B cell (primary cell): ENCODE results near the gene RRP15. TPM values are rescaled to one million over a fixed set of nuclear protein-coding genes. Genes with fewer than 3 reads are reported as not detected.

ENCODE experiments used
- ATAC-seq: fragments of 200-7000 bp; cut with Tn5 transposase; one replicate; pipeline ENCODE4 v1.10.0; 2021; ENCODE audit warnings: low read depth, mild to moderate bottlenecking, moderate number of reproducible peaks, moderate library complexity
- CTCF ChIA-PET: fragments of 350-600 bp; sonication (Branson Sonifier 250); formaldehyde crosslinking; loops from one replicate; lab custom pipeline; 2021; ENCODE audit warnings: antibody characterized with exemption, inconsistent platforms; lab: Charles Lee
- POLR2A ChIA-PET: fragments of 350-600 bp; sonication (Branson Sonifier 250); formaldehyde crosslinking; loops from one replicate; lab custom pipeline; 2021; ENCODE audit warnings: antibody characterized with exemption; lab: Charles Lee
- DNase-seq: peaks from one replicate; pipeline ENCODE4 v3.0.0; 2013
- H2AFZ ChIP-seq: 2 replicates; pipeline ENCODE4 v1.6.1; 2012; ENCODE audit warnings: mild to moderate bottlenecking, low read depth, low read length; ENCODE audit not compliant: insufficient read depth, poor library complexity, severe bottlenecking
- H3K27ac ChIP-seq, 2 donors: 1 replicate in 1 of 2; 2 replicates in 1 of 2; pipeline ENCODE4 v1.5.1; 2012 to 2013; ENCODE audit warnings: low read length in 2 of 2, mild to moderate bottlenecking in 2 of 2, moderate library complexity in 1 of 2
- H3K27me3 ChIP-seq, 4 experiments: fragments of 200-600 bp in 1 of 4; sonication (generic) in 1 of 4; replicated peaks in 1 of 4; 1 replicate in 2 of 4; 2 replicates in 2 of 4; pipeline versions ENCODE4 v1.6.1 to v1.7.0; 2013 to 2016; ENCODE audit warnings: low read length in 3 of 4, mild to moderate bottlenecking in 2 of 4, mixed read lengths in 1 of 4, moderate library complexity in 1 of 4; ENCODE audit not compliant: insufficient read depth in 4 of 4, control insufficient read depth in 3 of 4; ENCODE audit errors: control extremely low read depth in 1 of 4
- H3K36me3 ChIP-seq, 2 experiments: replicated peaks in 1 of 2; 1 replicate in 1 of 2; 2 replicates in 1 of 2; pipeline versions ENCODE4 v1.6.1 to v1.7.1; 2013; ENCODE audit warnings: low read length in 1 of 2; ENCODE audit not compliant: insufficient read depth in 2 of 2, control insufficient read depth in 1 of 2; ENCODE audit errors: control extremely low read depth in 1 of 2, extremely low read depth in 1 of 2
- H3K4me1 ChIP-seq, 2 donors: fragments of 200-600 bp in 1 of 2; sonication (generic) in 1 of 2; 1 replicate in 1 of 2; 2 replicates in 1 of 2; pipeline versions ENCODE4 v1.5.1 to v1.6.1; 2013 to 2017; ENCODE audit warnings: low read length in 2 of 2; ENCODE audit not compliant: control insufficient read depth in 2 of 2, insufficient read depth in 2 of 2
- H3K4me2 ChIP-seq: replicated peaks from 2 replicates; pipeline ENCODE3; 2012; ENCODE audit warnings: mild to moderate bottlenecking, low read depth, low read length; ENCODE audit not compliant: poor library complexity, severe bottlenecking
- H3K4me3 ChIP-seq, 5 experiments: fragments of 200-600 bp in 1 of 5; sonication (generic) in 1 of 5; 1 replicate in 3 of 5; 2 replicates in 2 of 5; pipeline versions ENCODE4 v1.5.1 to v1.7.0; 2011 to 2016; ENCODE audit warnings: low read length in 4 of 5, mild to moderate bottlenecking in 4 of 5, low read depth in 2 of 5, control low read depth in 1 of 5, moderate library complexity in 1 of 5; ENCODE audit not compliant: insufficient read depth in 1 of 5; ENCODE audit errors: control extremely low read depth in 1 of 5, extremely low read depth in 1 of 5
- H3K79me2 ChIP-seq: fragments of 200-600 bp; sonication (generic); one replicate; pipeline ENCODE4 v1.6.0; 2016; ENCODE audit warnings: low read length; ENCODE audit not compliant: control insufficient read depth, insufficient read depth
- H3K9ac ChIP-seq: fragments of 200-600 bp; sonication (generic); 2 replicates; pipeline ENCODE4 v1.6.1; 2017; ENCODE audit warnings: mild to moderate bottlenecking, low read length, moderate library complexity
- H3K9me3 ChIP-seq, 3 donors: one replicate each; pipeline versions ENCODE4 v1.6.1 to v1.7.1; 2013; ENCODE audit warnings: low read length in 2 of 3; ENCODE audit not compliant: control insufficient read depth in 2 of 3, insufficient read depth in 1 of 3; ENCODE audit errors: control extremely low read depth in 1 of 3
- H4K20me1 ChIP-seq: 2 replicates; pipeline ENCODE4 v1.6.0; 2012; ENCODE audit warnings: mild to moderate bottlenecking, low read length; ENCODE audit not compliant: insufficient read depth, control insufficient read depth, poor library complexity, severe bottlenecking
- H3K27ac Mint-ChIP-seq: one replicate; pipeline ENCODE4 v1.8.0; 2021; ENCODE audit warnings: mixed read lengths
- H3K27me3 Mint-ChIP-seq: one replicate; pipeline ENCODE4 v1.8.0; 2021; ENCODE audit warnings: mixed read lengths
- H3K4me1 Mint-ChIP-seq: one replicate; pipeline ENCODE4 v1.8.0; 2021; ENCODE audit warnings: mixed read lengths
- H3K4me3 Mint-ChIP-seq: one replicate; pipeline ENCODE4 v1.8.0; 2021; ENCODE audit warnings: mixed read lengths
- H3K9me3 Mint-ChIP-seq: one replicate; pipeline ENCODE4 v1.8.0; 2022; ENCODE audit warnings: mixed read lengths; ENCODE audit not compliant: insufficient read depth
- CTCF ChIP-seq: fragments of 200-600 bp; IDR thresholded peaks from one replicate; pipeline ENCODE4 v1.8.0; 2022; ENCODE audit warnings: antibody characterized with exemption, mild to moderate bottlenecking
- EZH2 ChIP-seq: IDR thresholded peaks from 2 replicates; pipeline ENCODE4 v1.6.1; 2012; ENCODE audit warnings: borderline replicate concordance, low read depth, mild to moderate bottlenecking, moderate library complexity, low read length; ENCODE audit not compliant: insufficient read depth, poor library complexity, severe bottlenecking
- WGBS: methylation state at CpG from one replicate; pipeline ENCODE4 v1.1.5; 2013; ENCODE audit warnings: missing lambda C conversion rate; ENCODE audit not compliant: insufficient coverage; 5-methylcytosine and 5-hydroxymethylcytosine counted together
- intact Hi-C: fragments of 100-400 bp; cut with micrococcal nuclease; formaldehyde crosslinking; loops from one replicate; pipeline ENCODE4 v1.10.0; 2022
- polyA plus RNA-seq: library from polyadenylated mRNA; depleted of rRNA; stranded (reverse); fragments of >200 nt; gene quantifications from 2 replicates; pipeline ENCODE4 v1.2.3, GENCODE V29; 2012
- total RNA-seq, 2 donors: library from RNA; stranded (reverse); fragments of 120-200 nt in 1 of 2; gene quantifications; 1 replicate in 1 of 2; 2 replicates in 1 of 2; pipeline versions ENCODE4 v1.2.3 to v1.2.4, GENCODE V29; 2013 to 2022

RRP15 gene
- total and polyA plus RNA-seq, 2 donors (not counting 1 experiment from before 2014, with no cell fraction given): 1.3 to 20.2 TPM

- 96% methylated on average over 5 of the region's 8 CpGs for WGBS
- no peaks in the 10 kb centered on the region for H3K36me3 ChIP-seq
- CTCF ChIA-PET: interaction anchor here (0.7 to 1.3 kb wide), 2 partner anchors 14 to 16 kb away, joined by 3 read pairs; no protein-coding TSS in a partner anchor
- no peaks in the 10 kb centered on the region for H4K20me1 ChIP-seq
- no peaks in the 10 kb centered on the region for H3K4me1 Mint-ChIP-seq
- H3K79me2 ChIP-seq: no peaks in the 10 kb centered on the region
- ATAC-seq (no peak), DNase-seq (no peak)
- no peak overlapping the region for H3K4me3 Mint-ChIP-seq
- intact Hi-C loops: no loop called here
- H3K27me3 ChIP-seq: no peaks in the 10 kb centered on the region
- H3K4me3 ChIP-seq: no peak overlapping the region
- no peaks in the 10 kb centered on the region for H3K4me1 ChIP-seq
- no peak for TF ChIP-seq EZH2
- no peak for TF ChIP-seq CTCF
- no peak overlapping the region for H3K27ac ChIP-seq
- no peak overlapping the region for H3K9ac ChIP-seq
- H3K9me3 ChIP-seq: no peaks in the 10 kb centered on the region
- no peak overlapping the region for H3K27ac Mint-ChIP-seq
- no peak overlapping the region for H3K4me2 ChIP-seq
- H3K9me3 Mint-ChIP-seq: no peaks in the 10 kb centered on the region
- no peak overlapping the region for H2AFZ ChIP-seq
- POLR2A ChIA-PET: no interaction called here
- no peaks in the 10 kb centered on the region for H3K27me3 Mint-ChIP-seq
Measured at GRCh38 chr1:218364028-218364710, 79.1 kb downstream of the RRP15 start.

DNA sequence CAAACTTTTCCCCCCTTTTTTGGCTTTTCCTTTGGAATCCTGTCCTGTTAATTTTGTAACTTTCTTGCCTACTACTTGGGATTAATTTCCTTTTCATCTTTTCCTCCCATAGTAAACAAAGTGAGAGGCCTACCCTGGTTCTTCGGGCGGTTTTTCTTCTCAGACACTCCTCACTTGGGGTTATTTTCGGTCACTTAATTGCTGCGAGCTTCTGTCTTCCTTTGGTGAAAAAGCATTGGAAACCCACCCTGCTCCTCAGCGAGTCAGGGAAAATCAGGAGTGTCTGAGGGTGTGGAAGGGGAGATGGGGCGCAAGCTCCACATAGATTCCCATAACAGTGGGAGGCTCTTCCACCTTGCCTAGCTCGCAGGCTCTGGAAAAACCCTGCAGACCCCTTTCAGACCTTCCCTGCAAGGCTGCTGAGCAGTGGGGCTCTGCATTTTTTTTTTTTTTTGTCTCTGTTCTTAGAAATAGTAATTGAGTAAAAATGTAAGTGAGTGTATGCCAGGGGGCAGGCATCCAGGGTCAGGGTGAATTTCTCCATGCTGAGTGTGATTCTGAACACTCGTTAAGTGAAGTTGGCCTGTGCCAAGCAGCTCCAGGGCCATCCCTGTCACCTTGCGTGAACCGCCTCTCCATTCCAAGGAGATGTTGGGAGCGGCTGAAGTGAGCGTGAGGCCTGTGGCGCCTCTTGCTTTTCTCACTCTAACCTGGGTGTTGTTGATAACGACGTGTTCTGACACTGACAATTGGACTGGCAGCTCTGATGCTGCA is 80.3 kb downstream of the RRP15 start:
- Histone ChIP-seq H3K27me3 (no peaks in the 10 kb centered on the region), H3K4me3 (no peak overlapping the region), H3K9me3 (no peaks in the 10 kb centered on the region), H2AFZ (no peak overlapping the region), H3K36me3 (no peaks in the 10 kb centered on the region), H3K9ac (no peak overlapping the region), H3K4me2 (no peak overlapping the region), H3K27ac (no peak overlapping the region), H3K79me2 (no peaks in the 10 kb centered on the region), H4K20me1 (no peaks in the 10 kb centered on the region), H3K4me1 (no peaks in the 10 kb centered on the region)
- intact Hi-C loops: no loop called here
- ATAC-seq: no peak
- TF ChIP-seq CTCF (no peak), EZH2 (no peak)
- no peak overlapping the region for H3K4me3 Mint-ChIP-seq
- 96% methylated on average over 12 of the region's 15 CpGs for WGBS
- DNase-seq: no peak
- no peaks in the 10 kb centered on the region for H3K9me3 Mint-ChIP-seq
- H3K27me3 Mint-ChIP-seq: no peaks in the 10 kb centered on the region
- POLR2A ChIA-PET: no interaction called here
- no peaks in the 10 kb centered on the region for H3K4me1 Mint-ChIP-seq
- CTCF ChIA-PET: interaction anchor here (0.6 to 1.0 kb wide), 2 partner anchors 26 to 146 kb away, joined by 3 read pairs; no protein-coding TSS in a partner anchor
- H3K27ac Mint-ChIP-seq: no peak overlapping the region
